Measurements from ENCODE around the gene BATF3. TPM values are rescaled to one million over a fixed set of nuclear protein-coding genes. Genes with fewer than 3 reads are reported as not detected.

BATF3 gene
- total and polyA plus RNA-seq, 9 of the 15 experiments (the other 6 are each of a cell fraction or from before 2014, with no cell fraction given), result 0.40 to 3.8 (median 2.0) TPM

DNA sequence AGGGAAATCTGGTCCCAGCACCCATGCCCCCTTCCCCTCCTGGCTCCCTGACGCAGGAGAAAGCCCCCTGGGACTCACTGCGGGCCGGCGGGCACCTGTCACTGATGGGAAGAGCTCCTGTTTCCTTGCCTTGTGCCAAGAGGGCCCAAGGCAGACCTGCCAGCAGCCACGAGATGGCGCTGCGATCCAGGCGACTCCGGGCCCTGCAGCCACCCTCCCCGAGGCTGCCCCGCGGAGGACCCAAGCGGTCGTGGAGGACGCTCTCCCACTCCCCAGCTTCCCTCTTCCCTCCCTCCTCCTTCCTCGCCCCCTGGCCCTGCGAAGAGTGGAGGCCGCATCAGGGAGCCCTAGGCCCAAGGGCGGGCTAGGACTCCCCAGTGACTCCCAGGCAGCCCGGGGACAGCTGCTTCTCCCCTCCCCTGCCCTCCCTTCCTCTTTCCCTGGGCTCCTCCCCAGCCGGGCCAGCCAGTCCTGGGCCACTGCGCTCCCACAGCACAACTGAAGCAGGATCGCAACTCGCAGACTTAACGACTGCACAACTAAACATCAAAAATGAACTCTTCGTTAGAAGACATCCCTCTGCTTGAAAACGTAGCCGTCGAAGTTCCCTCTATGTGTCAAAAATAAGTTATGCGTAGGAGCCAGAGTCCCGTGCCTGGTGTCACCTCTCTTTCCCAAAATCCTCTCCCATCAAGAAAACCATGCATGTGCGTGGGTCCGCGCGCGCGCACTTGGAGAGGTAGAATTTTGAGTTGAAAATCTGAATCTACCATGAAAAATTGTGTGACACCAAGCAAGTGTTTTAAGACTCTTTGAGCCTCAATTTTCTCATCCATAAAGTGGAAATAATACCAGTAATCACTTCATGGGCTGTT lies 34.2 kb downstream of the BATF3 start (continued):
- TF ChIP-seq DPF2 (IDR thresholded peaks at IDR 0.05) (peak; percentile 42; the same call in 1 of the 2 replicates), ZNF583 (CRISPR knock-in tag; IDR thresholded peaks at IDR 0.05) (0 out of 2 replicates have a peak, but pooled peaks have one; percentile 12), BCOR (IDR thresholded peaks at IDR 0.05) (peak; percentile 57; the same call in 1 of the 2 replicates), PCBP2 (IDR thresholded peaks at IDR 0.05; ENCODE audit: low read depth, low read length, poor library complexity, severe bottlenecking) (no peak), ETV6 (IDR thresholded peaks at IDR 0.05; ENCODE audit: borderline replicate concordance in 1 of 2, low read depth in 2 of 2, low read length in 1 of 2) (0 out of 4 replicates have a peak, but pooled peaks of 1 of the 2 experiments have one; percentile 23), ETV6 (CRISPR knock-in tag; IDR thresholded peaks at IDR 0.05; ENCODE audit: borderline replicate concordance) (no peak), RCOR1 (IDR thresholded peaks at IDR 0.05; ENCODE audit: borderline replicate concordance in 1 of 2, low read depth in 2 of 2, low read length in 2 of 2) (peak in 1 of 2 experiments; percentile 55; a peak in 1 of 4 replicates), BCLAF1 (IDR thresholded peaks at IDR 0.05; ENCODE audit: borderline replicate concordance in 1 of 2, control insufficient read depth in 1 of 2, low read depth in 2 of 2, low read length in 1 of 2) (no peak), HDAC1 (IDR thresholded peaks at IDR 0.05) (peak in 1 of 2 experiments; percentile 83; a peak in 2 of 4 replicates), JUND (IDR thresholded peaks at IDR 0.05; ENCODE audit: borderline replicate concordance, low read depth, low read length) (peak; percentile 43), JUND (tag; IDR thresholded peaks at IDR 0.05; ENCODE audit: borderline replicate concordance, low read depth, low read length) (no peak)
- TF ChIP-seq, protein P1, sequence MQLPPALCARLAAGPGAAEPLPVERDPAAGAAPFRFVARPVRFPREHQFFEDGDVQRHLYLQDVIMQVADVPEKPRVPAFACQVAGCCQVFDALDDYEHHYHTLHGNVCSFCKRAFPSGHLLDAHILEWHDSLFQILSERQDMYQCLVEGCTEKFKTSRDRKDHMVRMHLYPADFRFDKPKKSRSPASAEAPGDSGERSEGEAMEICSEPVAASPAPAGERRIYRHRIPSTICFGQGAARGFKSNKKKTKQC (CRISPR knock-in tag; IDR thresholded peaks at IDR 0.05), result peak; percentile 89; the same call in 1 of the 2 replicates
- TF ChIP-seq, protein P2, sequence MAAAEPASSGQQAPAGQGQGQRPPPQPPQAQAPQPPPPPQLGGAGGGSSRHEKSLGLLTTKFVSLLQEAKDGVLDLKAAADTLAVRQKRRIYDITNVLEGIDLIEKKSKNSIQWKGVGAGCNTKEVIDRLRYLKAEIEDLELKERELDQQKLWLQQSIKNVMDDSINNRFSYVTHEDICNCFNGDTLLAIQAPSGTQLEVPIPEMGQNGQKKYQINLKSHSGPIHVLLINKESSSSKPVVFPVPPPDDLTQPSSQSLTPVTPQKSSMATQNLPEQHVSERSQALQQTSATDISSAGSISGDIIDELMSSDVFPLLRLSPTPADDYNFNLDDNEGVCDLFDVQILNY (CRISPR knock-in tag; IDR thresholded peaks at IDR 0.05), result 0 out of 2 replicates have a peak, but pooled peaks have one; percentile 30
- TF ChIP-seq, protein P3, sequence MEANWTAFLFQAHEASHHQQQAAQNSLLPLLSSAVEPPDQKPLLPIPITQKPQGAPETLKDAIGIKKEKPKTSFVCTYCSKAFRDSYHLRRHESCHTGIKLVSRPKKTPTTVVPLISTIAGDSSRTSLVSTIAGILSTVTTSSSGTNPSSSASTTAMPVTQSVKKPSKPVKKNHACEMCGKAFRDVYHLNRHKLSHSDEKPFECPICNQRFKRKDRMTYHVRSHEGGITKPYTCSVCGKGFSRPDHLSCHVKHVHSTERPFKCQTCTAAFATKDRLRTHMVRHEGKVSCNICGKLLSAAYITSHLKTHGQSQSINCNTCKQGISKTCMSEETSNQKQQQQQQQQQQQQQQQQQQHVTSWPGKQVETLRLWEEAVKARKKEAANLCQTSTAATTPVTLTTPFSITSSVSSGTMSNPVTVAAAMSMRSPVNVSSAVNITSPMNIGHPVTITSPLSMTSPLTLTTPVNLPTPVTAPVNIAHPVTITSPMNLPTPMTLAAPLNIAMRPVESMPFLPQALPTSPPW (CRISPR knock-in tag; IDR thresholded peaks at IDR 0.05), result peak; percentile 92
- TF ChIP-seq, protein P4, sequence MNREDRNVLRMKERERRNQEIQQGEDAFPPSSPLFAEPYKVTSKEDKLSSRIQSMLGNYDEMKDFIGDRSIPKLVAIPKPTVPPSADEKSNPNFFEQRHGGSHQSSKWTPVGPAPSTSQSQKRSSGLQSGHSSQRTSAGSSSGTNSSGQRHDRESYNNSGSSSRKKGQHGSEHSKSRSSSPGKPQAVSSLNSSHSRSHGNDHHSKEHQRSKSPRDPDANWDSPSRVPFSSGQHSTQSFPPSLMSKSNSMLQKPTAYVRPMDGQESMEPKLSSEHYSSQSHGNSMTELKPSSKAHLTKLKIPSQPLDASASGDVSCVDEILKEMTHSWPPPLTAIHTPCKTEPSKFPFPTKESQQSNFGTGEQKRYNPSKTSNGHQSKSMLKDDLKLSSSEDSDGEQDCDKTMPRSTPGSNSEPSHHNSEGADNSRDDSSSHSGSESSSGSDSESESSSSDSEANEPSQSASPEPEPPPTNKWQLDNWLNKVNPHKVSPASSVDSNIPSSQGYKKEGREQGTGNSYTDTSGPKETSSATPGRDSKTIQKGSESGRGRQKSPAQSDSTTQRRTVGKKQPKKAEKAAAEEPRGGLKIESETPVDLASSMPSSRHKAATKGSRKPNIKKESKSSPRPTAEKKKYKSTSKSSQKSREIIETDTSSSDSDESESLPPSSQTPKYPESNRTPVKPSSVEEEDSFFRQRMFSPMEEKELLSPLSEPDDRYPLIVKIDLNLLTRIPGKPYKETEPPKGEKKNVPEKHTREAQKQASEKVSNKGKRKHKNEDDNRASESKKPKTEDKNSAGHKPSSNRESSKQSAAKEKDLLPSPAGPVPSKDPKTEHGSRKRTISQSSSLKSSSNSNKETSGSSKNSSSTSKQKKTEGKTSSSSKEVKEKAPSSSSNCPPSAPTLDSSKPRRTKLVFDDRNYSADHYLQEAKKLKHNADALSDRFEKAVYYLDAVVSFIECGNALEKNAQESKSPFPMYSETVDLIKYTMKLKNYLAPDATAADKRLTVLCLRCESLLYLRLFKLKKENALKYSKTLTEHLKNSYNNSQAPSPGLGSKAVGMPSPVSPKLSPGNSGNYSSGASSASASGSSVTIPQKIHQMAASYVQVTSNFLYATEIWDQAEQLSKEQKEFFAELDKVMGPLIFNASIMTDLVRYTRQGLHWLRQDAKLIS (CRISPR knock-in tag; IDR thresholded peaks at IDR 0.05), result no peak
